ENCODE measurements around the gene RSPH3. TPM values are rescaled to one million over a fixed set of nuclear protein-coding genes. Genes with fewer than 3 reads are reported as not detected.
"Not testable (repeated sequence)": the region's sequence is repeated elsewhere in the genome, so short reads cannot be mapped to it uniquely, and the experiment has no call there.

The RSPH3 gene
- polyA plus RNA-seq, 1 experiment = 2.0 TPM

DNA sequence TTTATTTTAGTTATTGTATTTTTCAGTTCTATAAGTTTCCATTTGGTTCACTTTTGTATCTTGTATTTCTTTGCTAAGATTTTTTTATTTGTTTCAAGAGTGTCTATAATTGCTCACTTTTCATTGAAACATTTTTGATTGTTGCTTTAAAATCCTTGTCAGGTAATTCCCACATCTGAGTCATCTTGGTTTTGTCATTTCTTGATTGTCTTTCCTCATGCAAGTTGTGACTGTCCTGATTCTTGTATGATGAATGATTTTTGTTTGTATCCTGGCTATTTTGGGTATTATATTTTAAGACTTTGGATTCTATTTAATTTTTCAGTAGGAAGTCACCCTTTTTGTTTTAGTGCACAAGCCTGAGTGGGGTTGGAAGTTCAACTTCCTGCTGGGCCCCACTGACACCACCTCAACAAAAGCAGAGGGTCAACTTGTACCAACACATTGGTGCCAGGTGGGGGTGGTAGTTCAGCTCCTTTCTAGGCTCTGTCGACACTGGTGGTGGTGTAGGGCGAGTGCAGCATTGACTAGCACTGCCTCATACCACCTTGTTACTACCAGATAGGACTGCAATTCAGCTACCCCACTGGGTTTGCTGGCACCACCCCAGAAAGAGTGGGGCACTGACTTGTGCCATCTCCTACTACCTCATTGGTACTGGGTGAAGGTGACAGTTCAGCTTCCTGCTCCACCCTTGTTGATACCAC, 8.8 kb downstream of the RSPH3 start:
- Histone ChIP-seq H3K4me3 (ENCODE audit: low read depth, low read length) (no peak overlapping the region), H3K9me3 (ENCODE audit: control insufficient read depth, insufficient read depth, low read length) (peaks cover 10% of the 10 kb centered on the region), H3K27ac (ENCODE audit: low read depth, low read length) (no peak overlapping the region), H3K27me3 (ENCODE audit: control insufficient read depth, insufficient read depth, low read length) (no peaks in the 10 kb centered on the region)
- CTCF ChIA-PET = interaction anchor here (1.4 kb wide), 1 partner anchor 300 kb away, joined by 3 read pairs; no protein-coding TSS in a partner anchor
- no peak for DNase-seq (ENCODE audit: low read depth, low spot score)
- TF ChIP-seq, protein P1, sequence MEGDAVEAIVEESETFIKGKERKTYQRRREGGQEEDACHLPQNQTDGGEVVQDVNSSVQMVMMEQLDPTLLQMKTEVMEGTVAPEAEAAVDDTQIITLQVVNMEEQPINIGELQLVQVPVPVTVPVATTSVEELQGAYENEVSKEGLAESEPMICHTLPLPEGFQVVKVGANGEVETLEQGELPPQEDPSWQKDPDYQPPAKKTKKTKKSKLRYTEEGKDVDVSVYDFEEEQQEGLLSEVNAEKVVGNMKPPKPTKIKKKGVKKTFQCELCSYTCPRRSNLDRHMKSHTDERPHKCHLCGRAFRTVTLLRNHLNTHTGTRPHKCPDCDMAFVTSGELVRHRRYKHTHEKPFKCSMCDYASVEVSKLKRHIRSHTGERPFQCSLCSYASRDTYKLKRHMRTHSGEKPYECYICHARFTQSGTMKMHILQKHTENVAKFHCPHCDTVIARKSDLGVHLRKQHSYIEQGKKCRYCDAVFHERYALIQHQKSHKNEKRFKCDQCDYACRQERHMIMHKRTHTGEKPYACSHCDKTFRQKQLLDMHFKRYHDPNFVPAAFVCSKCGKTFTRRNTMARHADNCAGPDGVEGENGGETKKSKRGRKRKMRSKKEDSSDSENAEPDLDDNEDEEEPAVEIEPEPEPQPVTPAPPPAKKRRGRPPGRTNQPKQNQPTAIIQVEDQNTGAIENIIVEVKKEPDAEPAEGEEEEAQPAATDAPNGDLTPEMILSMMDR (IDR thresholded peaks at IDR 0.05; ENCODE audit: low read depth, low read length) = no peak
- POLR2A ChIA-PET = no interaction called here

DNA sequence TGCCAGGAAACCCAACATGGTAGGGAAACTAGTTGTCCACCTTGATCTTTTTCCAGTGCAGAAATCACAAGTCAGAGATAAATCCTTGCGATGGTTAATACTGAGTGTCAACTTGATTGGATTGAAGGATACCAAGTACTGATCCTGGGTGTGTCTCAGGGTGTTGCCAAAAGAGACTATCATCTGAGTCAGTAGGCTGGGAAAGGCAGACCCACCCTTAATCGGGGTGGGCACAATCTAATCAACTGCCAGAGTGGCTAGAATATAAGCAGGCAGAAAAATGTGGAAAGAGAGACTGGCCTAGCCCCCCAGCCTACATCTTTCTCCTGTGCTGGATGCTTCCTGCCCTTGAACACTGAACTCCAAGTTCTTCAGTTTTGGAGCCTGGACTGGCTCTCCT, 10.3 kb downstream of the RSPH3 start:
- DNase-seq (ENCODE audit: low read depth, low spot score); H3K27me3 ChIP-seq (ENCODE audit: control insufficient read depth, insufficient read depth, low read length); CTCF ChIA-PET; H3K27ac ChIP-seq (ENCODE audit: low read depth, low read length); H3K4me3 ChIP-seq (ENCODE audit: low read depth, low read length); POLR2A ChIA-PET; H3K9me3 ChIP-seq (ENCODE audit: control insufficient read depth, insufficient read depth, low read length): not testable (repeated sequence)

DNA sequence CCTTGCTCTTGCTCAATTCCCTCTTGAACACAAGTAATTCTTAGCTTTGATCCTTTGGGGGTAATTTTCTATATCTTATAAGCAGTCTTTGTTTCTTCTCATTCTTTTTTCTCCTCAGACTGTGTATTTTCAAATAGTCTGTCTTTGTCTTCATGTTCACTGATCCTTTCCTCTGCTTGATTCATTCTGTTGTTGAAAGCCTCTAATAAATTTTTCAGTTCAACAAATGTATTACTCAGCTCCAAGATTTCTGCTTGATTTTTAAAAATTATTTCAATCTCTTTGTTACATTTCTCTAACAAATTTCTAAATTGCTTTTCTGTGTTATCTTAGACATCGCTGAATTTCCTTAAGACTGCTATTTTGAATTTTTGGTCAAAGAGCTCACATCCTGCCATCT, 11.5 kb downstream of the RSPH3 start:
- TF ChIP-seq, protein P1 (IDR thresholded peaks at IDR 0.05; ENCODE audit: low read depth, low read length) = no peak
- Histone ChIP-seq H3K27me3 (ENCODE audit: control insufficient read depth, insufficient read depth, low read length) (no peaks in the 10 kb centered on the region), H3K4me3 (ENCODE audit: low read depth, low read length) (no peak overlapping the region), H3K27ac (ENCODE audit: low read depth, low read length) (no peak overlapping the region), H3K9me3 (ENCODE audit: control insufficient read depth, insufficient read depth, low read length) (peaks cover 3% of the 10 kb centered on the region; the same call in 1 of the 2 replicates)
- DNase-seq (ENCODE audit: low read depth, low spot score) = no peak
- POLR2A ChIA-PET = no interaction called here
- CTCF ChIA-PET = no interaction called here

DNA sequence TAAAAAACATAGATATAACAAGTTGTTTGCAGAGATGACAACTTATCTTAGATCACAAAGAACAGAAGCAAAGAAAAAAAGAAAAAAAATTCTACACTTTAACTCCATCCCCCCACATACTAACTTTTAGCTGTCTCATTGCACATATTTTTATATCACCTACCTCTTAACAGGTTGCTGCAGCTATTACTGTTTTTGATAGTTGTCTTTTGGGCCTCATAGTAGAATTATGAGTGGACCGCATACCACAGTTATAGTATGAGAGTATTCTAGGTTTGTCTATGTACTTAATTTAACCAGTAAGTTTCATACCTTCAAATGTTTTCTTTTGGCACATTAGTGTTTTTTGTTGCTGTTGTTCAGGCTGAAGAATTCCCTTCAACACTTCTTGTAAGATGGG, 12.3 kb downstream of the RSPH3 start:
- H3K9me3 ChIP-seq (ENCODE audit: control insufficient read depth, insufficient read depth, low read length) = peaks cover 3% of the 10 kb centered on the region; the same call in 1 of the 2 replicates
- no peak overlapping the region for H3K27ac ChIP-seq (ENCODE audit: low read depth, low read length)
- ChIA-PET POLR2A (no interaction called here), CTCF (no interaction called here)
- DNase-seq (ENCODE audit: low read depth, low spot score) = no peak
- TF ChIP-seq, protein P1 (IDR thresholded peaks at IDR 0.05; ENCODE audit: low read depth, low read length) = no peak
- no peaks in the 10 kb centered on the region for H3K27me3 ChIP-seq (ENCODE audit: control insufficient read depth, insufficient read depth, low read length)
- H3K4me3 ChIP-seq (ENCODE audit: low read depth, low read length) = no peak overlapping the region

DNA sequence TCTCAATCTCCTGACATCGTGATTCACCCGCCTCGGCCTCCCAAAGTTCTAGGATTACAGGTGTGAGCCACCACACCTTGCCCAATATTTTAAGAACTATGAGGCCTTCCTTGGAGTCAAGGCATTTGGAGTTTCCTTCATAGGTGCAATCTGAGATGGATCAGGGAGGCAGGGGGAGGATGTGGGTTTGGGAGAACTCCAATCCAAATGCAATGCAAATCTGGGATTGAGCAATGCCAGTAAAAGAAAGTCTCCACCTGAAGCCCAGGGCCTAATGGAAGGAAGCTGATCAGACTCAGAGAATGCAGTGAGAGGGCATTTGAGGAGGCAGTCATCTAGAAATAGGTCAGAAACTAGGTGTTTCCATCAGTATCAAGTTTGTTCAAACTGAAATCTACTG, 21.2 kb downstream of the RSPH3 start:
- no peak overlapping the region for H3K4me3 ChIP-seq (ENCODE audit: low read depth, low read length)
- ChIA-PET POLR2A (no interaction called here), CTCF (interaction anchor here (0.7 kb wide), 1 partner anchor 260 kb away, joined by 3 read pairs; no protein-coding TSS in a partner anchor)
- TF ChIP-seq, protein P1 (IDR thresholded peaks at IDR 0.05; ENCODE audit: low read depth, low read length) = no peak
- H3K27ac ChIP-seq (ENCODE audit: low read depth, low read length) = no peak overlapping the region
- no peaks in the 10 kb centered on the region for H3K9me3 ChIP-seq (ENCODE audit: control insufficient read depth, insufficient read depth, low read length)
- no peak for DNase-seq (ENCODE audit: low read depth, low spot score)
- H3K27me3 ChIP-seq (ENCODE audit: control insufficient read depth, insufficient read depth, low read length) = no peaks in the 10 kb centered on the region

Data from AG04450 (cell line).